Ishikawa (cell line): Measurements from ENCODE around the gene MOB1A.

Experiments used
- CEBPB ChIP-seq: IDR thresholded peaks from 2 replicates; pipeline ENCODE4 v1.6.1; 2012
- CREB1 ChIP-seq: IDR thresholded peaks from 2 replicates; pipeline ENCODE4 v1.6.1; 2012; ENCODE audit warnings: low read depth
- EGR1 ChIP-seq: IDR thresholded peaks from 2 replicates; pipeline ENCODE4 v1.6.1; 2012
- EP300 ChIP-seq: IDR thresholded peaks from 2 replicates; pipeline ENCODE4 v1.6.1; 2012; ENCODE audit warnings: borderline replicate concordance
- FOXM1 ChIP-seq: IDR thresholded peaks from 2 replicates; pipeline ENCODE4 v1.6.1; 2012; ENCODE audit warnings: low read depth, borderline replicate concordance
- NFIC ChIP-seq: IDR thresholded peaks from 2 replicates; pipeline ENCODE4 v1.6.1; 2012
- RAD21 ChIP-seq: IDR thresholded peaks from 2 replicates; pipeline ENCODE4 v1.6.1; 2012; ENCODE audit warnings: low read depth
- TAF1 ChIP-seq: IDR thresholded peaks from 2 replicates; pipeline ENCODE4 v1.6.1; 2012; ENCODE audit warnings: low read depth, mild to moderate bottlenecking
- TCF12 ChIP-seq: IDR thresholded peaks from 2 replicates; pipeline ENCODE4 v1.6.1; 2012; ENCODE audit warnings: low read depth
- TEAD4 ChIP-seq: IDR thresholded peaks from 2 replicates; pipeline ENCODE4 v1.6.1; 2012
- YY1 ChIP-seq: IDR thresholded peaks from 2 replicates; pipeline ENCODE4 v1.6.1; 2012; ENCODE audit warnings: low read depth
- ZBTB7A ChIP-seq: IDR thresholded peaks from 2 replicates; pipeline ENCODE4 v1.6.1; 2012; ENCODE audit warnings: low read depth
- TF ChIP-seq, protein P1 (sequence below): IDR thresholded peaks from 2 replicates; pipeline ENCODE4 v1.6.1; 2012; ENCODE audit warnings: low read depth, mild to moderate bottlenecking
- TF ChIP-seq, protein P2 (sequence below): IDR thresholded peaks from 2 replicates; pipeline ENCODE4 v1.6.1; 2012
- TF ChIP-seq, protein P3 (sequence below): IDR thresholded peaks from 2 replicates; pipeline ENCODE4 v1.6.1; 2012

Gene MOB1A

DNA sequence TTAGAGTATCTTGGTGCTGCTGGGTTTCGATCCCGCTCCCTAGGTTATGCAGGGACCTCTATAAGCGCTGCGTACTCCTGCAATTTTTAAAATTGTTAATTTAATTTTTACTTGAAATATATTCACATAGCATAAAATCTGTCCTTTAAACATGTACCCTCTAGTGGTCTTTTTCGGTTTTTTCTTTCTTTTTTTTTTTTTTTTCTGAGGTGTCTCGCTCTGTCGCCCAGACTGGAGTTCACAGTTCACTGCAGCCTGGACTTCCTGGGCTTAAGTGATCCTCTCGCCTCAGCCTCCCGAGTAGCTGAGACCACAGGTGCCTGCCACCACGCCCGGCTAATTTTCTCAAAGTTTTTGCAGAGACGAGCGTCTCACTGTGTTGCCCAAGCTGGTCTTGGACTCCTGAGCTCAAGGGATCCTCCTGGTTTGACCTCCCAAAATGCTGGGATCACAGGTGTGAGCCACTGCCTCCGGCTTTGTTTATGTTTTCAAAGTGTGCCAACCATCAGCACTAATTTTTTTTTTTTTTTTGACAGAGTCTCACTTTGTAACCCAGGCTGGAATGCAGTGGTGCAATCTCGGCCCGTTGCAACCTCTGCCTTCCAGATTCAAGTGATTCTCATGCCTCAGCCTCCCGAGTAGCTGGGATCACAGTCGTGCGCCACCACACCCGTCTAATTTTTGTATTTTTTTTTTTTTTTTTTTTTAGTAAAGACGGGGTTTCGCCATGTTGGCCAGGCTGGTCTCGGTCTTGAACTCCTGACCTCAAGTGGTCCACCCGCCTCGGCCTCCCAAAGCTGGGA is 585 bp upstream of the MOB1A start:
- no peak for TF ChIP-seq CEBPB
- no peak for TF ChIP-seq RAD21
- TF ChIP-seq FOXM1 = no peak
- TF ChIP-seq, protein P1, sequence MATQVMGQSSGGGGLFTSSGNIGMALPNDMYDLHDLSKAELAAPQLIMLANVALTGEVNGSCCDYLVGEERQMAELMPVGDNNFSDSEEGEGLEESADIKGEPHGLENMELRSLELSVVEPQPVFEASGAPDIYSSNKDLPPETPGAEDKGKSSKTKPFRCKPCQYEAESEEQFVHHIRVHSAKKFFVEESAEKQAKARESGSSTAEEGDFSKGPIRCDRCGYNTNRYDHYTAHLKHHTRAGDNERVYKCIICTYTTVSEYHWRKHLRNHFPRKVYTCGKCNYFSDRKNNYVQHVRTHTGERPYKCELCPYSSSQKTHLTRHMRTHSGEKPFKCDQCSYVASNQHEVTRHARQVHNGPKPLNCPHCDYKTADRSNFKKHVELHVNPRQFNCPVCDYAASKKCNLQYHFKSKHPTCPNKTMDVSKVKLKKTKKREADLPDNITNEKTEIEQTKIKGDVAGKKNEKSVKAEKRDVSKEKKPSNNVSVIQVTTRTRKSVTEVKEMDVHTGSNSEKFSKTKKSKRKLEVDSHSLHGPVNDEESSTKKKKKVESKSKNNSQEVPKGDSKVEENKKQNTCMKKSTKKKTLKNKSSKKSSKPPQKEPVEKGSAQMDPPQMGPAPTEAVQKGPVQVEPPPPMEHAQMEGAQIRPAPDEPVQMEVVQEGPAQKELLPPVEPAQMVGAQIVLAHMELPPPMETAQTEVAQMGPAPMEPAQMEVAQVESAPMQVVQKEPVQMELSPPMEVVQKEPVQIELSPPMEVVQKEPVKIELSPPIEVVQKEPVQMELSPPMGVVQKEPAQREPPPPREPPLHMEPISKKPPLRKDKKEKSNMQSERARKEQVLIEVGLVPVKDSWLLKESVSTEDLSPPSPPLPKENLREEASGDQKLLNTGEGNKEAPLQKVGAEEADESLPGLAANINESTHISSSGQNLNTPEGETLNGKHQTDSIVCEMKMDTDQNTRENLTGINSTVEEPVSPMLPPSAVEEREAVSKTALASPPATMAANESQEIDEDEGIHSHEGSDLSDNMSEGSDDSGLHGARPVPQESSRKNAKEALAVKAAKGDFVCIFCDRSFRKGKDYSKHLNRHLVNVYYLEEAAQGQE = no peak
- TF ChIP-seq TCF12 = no peak
- no peak for TF ChIP-seq EGR1

DNA sequence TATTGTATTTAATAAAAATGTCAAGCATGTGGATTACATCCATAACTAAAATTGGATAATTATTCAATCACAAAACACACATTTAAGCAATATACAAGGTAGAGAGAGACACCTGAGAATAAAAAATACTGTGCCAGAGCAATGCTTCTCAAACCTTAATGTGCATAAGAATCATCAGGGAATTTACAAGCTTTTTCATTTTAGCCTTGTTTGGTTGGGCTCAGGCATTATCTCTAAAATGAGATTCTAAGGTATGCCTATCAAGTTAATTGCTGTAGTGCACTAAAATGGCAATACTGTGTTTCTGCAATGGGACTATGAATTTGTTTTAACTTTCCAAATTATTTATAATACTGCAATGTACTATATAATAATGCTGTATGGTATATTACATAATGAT is 983 bp downstream of the MOB1A start:
- TF ChIP-seq TAF1 = no peak
- TF ChIP-seq YY1 = no peak
- TF ChIP-seq RAD21 = no peak
- no peak for TF ChIP-seq CEBPB
- no peak for TF ChIP-seq TCF12
- no peak for TF ChIP-seq FOXM1
- TF ChIP-seq EGR1 = no peak
- TF ChIP-seq, protein P1 = no peak
- no peak for TF ChIP-seq ZBTB7A
- no peak for TF ChIP-seq NFIC
- no peak for TF ChIP-seq TEAD4
- TF ChIP-seq, protein P2, sequence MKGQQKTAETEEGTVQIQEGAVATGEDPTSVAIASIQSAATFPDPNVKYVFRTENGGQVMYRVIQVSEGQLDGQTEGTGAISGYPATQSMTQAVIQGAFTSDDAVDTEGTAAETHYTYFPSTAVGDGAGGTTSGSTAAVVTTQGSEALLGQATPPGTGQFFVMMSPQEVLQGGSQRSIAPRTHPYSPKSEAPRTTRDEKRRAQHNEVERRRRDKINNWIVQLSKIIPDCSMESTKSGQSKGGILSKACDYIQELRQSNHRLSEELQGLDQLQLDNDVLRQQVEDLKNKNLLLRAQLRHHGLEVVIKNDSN = no peak
- TF ChIP-seq, protein P3, sequence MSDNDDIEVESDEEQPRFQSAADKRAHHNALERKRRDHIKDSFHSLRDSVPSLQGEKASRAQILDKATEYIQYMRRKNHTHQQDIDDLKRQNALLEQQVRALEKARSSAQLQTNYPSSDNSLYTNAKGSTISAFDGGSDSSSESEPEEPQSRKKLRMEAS = no peak
- TF ChIP-seq EP300 = no peak
- TF ChIP-seq CREB1 = no peak

DNA sequence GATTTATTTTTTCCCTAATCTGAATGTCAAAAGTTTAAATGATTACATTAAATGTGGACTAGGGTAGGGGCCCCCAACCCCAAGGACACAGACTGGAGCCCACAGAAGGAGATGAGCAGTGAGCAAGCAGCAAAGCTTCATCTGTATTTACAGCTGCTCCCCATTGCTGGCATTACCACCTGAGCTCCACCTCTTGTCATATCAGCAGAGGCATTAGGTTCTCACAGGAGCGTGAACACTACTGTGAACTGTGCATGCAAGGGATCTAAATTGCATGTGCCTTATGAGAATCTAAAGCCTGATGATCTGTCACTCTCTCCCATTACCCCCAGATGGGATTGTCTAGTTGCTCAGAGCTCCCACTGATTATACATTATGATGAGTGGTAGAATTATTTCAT is 3.8 kb downstream of the MOB1A start:
- TF ChIP-seq, protein P2 = no peak
- TF ChIP-seq, protein P3 = no peak
- no peak for TF ChIP-seq EP300

DNA sequence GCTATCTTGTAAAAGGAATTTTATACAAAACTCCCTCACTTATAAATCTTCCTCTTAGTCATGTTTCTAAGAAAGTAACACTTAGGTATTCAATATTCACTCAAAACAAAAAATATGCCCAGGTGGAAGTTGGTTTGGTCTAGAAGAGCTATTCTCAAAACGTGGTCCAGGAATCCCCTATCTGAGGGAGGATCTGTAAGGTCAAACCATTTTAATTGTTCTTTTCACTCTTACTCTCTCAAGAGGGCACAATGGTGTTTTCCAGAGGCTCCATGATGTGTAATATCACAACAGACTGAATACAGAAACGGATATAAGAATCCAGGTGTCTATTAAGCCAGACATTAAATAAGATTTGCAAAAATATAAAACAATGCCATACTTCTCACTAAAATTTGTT is 9.9 kb downstream of the MOB1A start:
- no peak for TF ChIP-seq EP300
- TF ChIP-seq TCF12 = no peak
- no peak for TF ChIP-seq TAF1
- TF ChIP-seq TEAD4 = no peak
- TF ChIP-seq, protein P1 = no peak
- no peak for TF ChIP-seq NFIC

DNA sequence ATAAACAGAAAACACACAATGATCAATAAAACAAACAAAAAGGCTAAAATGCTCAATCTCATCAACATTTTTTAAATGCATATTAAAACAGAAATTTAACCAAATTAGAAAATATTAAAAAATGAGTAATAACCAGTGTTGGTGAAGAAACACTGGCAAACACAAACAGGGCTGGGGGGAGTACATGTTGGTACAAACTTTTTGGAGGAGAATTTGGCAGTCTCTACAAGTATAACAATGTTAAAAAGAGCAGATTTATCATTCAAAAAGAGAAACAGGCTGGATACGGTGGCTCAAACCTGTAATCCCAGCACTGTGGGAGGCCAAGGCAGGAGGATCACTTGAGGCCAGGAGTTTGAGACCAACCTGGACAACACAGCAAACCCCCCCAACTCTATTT is 13.9 kb downstream of the MOB1A start:
- no peak for TF ChIP-seq CEBPB
- no peak for TF ChIP-seq TCF12
- no peak for TF ChIP-seq TEAD4
- TF ChIP-seq EGR1 = no peak

DNA sequence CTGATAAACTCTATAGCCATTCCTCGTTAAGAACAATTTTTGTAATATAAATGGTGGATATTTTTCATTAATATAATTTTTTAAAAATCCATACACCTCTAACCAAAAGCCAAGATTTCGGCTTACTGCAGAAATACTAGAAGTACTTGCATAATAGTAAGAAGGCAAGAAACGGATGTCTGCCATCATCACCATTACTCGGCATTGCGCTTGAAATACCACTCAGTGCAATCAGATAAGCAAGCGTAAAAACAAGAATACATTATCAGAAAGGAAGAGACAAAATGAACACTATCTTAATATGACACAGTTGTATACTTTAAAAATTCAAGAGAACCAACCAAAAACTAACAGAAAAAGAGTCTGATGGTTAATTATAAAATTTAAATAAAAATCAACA is 15.7 kb downstream of the MOB1A start:
- TF ChIP-seq CEBPB = no peak
- TF ChIP-seq TAF1 = no peak
- no peak for TF ChIP-seq YY1
- TF ChIP-seq, protein P2 = no peak
- no peak for TF ChIP-seq FOXM1
- TF ChIP-seq, protein P1 = no peak
- TF ChIP-seq TCF12 = no peak
